Progenitor cell of endocrine pancreas (in vitro differentiated cells): ENCODE results near the gene PEAK3. TPM values are rescaled to one million over a fixed set of nuclear protein-coding genes. Genes with fewer than 3 reads are reported as not detected.
"Not testable (repeated sequence)": the region's sequence is repeated elsewhere in the genome, so short reads cannot be mapped to it uniquely, and the experiment has no call there.

Experiments used
- DNase-seq: peaks from one replicate; pipeline ENCODE4 v3.0.0; 2021; ENCODE audit warnings: low spot score; ENCODE audit not compliant: unreplicated experiment
- H3K27ac Mint-ChIP-seq: 2 replicates; pipeline ENCODE4 v1.8.0; 2021; ENCODE audit warnings: mild to moderate bottlenecking, moderate library complexity, mixed read lengths
- H3K27me3 Mint-ChIP-seq: 2 replicates; pipeline ENCODE4 v1.8.0; 2021; ENCODE audit warnings: mixed read lengths
- H3K36me3 Mint-ChIP-seq: 2 replicates; pipeline ENCODE4 v1.8.0; 2022; ENCODE audit warnings: mixed read lengths; ENCODE audit not compliant: insufficient read depth
- H3K4me1 Mint-ChIP-seq: 2 replicates; pipeline ENCODE4 v1.8.0; 2021; ENCODE audit warnings: low read depth, mixed read lengths
- H3K4me3 Mint-ChIP-seq: 2 replicates; pipeline ENCODE4 v1.8.0; 2021; ENCODE audit warnings: low read depth, mild to moderate bottlenecking, moderate library complexity, mixed read lengths
- H3K9me3 Mint-ChIP-seq: 2 replicates; pipeline ENCODE4 v1.8.0; 2021; ENCODE audit warnings: low read depth, mixed read lengths
- total RNA-seq: library from RNA; stranded (reverse); gene quantifications from 2 replicates; pipeline ENCODE4 v1.2.1, GENCODE V29; 2021
- TF ChIP-seq, protein P1 (sequence below): fragments of 200-600 bp; sonication (generic); IDR thresholded peaks from one replicate; pipeline ENCODE4 v1.5.0; 2021; ENCODE audit warnings: antibody characterized with exemption, mild to moderate bottlenecking; ENCODE audit not compliant: unreplicated experiment

The PEAK3 gene
- total RNA-seq, 1 donor from 2014 or later, result not detected

DNA sequence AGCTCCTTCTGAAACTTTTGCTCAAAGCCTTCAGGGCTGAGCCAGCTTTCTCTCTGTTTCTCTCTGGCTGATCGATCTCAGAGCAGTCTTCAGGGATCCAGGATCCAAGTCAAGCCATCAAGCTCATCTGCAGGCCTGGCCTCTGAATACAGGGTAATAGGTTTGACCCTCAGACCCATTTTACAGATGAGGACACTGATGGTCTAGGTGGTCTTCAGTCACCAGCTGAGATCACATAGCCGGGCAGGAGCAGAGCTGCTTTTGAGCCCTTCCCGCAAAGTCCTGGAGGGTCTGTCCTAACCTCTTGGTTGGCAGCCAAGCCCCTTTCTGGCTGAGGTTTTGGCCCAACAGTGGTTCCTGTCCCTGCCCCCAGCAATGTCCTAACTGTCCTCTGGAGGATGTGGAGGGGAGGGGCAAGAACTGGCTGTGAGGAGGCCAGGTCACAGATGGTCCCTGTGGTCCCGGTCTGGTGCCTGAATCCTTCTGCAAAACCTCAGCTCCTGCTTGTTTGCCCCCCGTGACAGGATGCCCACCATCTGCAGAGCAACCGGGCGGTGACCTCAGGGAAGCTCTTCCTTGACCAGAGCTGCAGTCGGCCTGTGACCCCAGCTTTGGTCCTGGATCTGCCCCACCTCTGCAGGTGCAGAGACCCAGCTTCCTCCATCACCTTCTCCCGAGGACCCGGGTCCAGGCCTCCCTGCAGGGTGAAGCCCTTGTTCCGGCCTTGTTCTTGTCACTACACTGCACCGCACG, 5.8 kb upstream of the PEAK3 start:
- no peak overlapping the region for H3K4me3 Mint-ChIP-seq
- no peak overlapping the region for H3K27ac Mint-ChIP-seq
- H3K4me1 Mint-ChIP-seq, result peaks cover 3% of the 10 kb centered on the region
- no peaks in the 10 kb centered on the region for H3K9me3 Mint-ChIP-seq
- no peaks in the 10 kb centered on the region for H3K36me3 Mint-ChIP-seq
- TF ChIP-seq, protein P1, sequence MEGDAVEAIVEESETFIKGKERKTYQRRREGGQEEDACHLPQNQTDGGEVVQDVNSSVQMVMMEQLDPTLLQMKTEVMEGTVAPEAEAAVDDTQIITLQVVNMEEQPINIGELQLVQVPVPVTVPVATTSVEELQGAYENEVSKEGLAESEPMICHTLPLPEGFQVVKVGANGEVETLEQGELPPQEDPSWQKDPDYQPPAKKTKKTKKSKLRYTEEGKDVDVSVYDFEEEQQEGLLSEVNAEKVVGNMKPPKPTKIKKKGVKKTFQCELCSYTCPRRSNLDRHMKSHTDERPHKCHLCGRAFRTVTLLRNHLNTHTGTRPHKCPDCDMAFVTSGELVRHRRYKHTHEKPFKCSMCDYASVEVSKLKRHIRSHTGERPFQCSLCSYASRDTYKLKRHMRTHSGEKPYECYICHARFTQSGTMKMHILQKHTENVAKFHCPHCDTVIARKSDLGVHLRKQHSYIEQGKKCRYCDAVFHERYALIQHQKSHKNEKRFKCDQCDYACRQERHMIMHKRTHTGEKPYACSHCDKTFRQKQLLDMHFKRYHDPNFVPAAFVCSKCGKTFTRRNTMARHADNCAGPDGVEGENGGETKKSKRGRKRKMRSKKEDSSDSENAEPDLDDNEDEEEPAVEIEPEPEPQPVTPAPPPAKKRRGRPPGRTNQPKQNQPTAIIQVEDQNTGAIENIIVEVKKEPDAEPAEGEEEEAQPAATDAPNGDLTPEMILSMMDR, result no peak
- peaks cover 58% of the 10 kb centered on the region for H3K27me3 Mint-ChIP-seq
- DNase-seq, result no peak

DNA sequence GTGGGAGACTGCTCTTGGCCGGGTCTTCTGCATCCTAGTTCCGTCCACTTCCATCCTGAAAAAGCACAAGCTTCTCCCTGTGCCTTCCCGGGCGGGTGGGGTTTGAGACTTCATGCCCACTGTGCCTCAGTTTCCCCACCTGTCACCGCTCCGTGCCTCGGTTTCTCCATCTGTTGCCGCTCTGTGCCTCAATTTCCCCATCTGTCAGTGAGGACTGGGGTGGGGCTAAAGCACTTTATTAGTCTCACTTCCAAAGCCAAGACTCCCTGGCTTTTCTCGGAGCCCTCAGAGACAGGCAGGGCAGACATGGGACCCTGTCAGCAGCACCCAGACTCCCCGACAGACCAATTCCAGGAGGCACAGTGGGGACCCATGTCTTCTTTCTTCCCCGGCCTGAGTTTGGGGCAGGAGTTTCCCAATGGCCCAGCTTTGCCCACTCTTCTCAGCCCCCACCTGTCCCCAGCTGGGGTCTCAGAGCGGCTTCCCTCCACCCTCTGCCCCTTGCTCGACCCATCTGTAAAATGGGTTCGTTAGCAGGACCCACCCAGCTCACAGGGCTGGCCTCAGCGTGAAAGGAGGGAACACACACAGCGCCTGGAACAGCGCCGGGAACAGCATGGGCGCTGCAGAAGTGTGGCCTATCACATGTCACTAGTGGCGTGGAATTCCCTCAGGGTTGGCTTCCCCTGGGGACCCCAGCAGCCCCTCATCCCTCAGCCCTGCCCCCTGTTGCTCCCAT, 4.6 kb upstream of the PEAK3 start:
- TF ChIP-seq, protein P1, result no peak
- Mint-ChIP-seq H3K36me3 (no peaks in the 10 kb centered on the region), H3K27ac (no peak overlapping the region), H3K4me3 (no peak overlapping the region), H3K4me1 (peaks cover 5% of the 10 kb centered on the region), H3K9me3 (no peaks in the 10 kb centered on the region), H3K27me3 (peaks cover 62% of the 10 kb centered on the region)
- DNase-seq, result no peak

DNA sequence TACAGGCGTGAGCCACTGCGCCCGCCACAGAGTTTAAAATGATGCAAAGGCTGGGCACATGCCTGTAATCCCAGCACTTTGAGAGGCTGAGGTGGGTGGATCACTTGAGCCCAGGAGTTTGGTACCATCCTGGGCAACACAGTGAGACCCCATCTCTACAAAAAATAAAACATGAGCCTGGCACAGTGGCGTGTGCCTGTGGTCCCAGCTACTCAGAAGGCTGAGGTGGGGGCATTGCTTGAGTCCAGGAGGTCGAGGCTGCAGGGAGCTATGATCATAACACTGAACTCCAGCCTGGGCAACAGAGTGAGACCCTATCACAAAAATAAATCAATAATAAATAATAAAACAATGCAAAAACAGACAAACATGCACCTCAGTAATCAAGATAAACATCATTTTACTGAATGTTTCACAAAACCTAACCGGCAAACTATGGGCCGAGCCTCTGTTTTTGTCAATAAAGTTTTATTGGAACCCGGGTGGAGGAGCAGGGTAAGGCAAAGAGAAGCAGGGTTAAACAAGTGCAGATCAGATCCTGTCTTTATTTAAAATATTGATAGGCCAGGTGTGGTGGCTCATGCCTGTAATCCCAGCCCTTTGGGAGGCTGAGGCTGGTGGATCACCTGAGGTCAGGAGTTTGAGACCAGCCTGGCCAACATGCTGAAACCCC, 2.0 kb upstream of the PEAK3 start:
- TF ChIP-seq, protein P1, result no peak
- Mint-ChIP-seq H3K36me3 (no peaks in the 10 kb centered on the region), H3K27me3 (peaks cover 47% of the 10 kb centered on the region), H3K27ac (no peak overlapping the region), H3K4me3 (no peak overlapping the region), H3K9me3 (no peaks in the 10 kb centered on the region), H3K4me1 (peaks cover 4% of the 10 kb centered on the region)
- DNase-seq, result no peak

DNA sequence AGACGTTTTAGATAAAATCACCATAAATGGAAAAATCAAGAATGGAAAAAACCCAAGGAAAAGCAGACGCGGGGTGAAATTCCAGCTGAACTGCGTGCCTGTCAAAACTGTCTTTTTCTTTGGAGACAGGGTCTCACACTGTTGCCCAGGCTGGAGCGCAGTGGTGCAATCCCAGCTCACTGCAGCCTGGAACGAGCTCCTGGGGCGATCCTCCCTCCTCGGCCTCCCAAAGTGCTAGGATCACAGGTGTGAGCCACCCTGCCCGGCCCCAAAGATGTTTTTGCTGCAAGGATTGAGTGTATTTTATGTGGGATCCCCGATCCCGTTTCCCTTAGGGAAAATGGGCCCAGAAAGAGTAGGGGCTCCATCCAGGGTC, 875 bp upstream of the PEAK3 start:
- TF ChIP-seq, protein P1, result no peak
- H3K27ac Mint-ChIP-seq, result no peak overlapping the region
- DNase-seq, result no peak
- no peak overlapping the region for H3K4me3 Mint-ChIP-seq
- no peaks in the 10 kb centered on the region for H3K9me3 Mint-ChIP-seq
- H3K36me3 Mint-ChIP-seq, result no peaks in the 10 kb centered on the region
- peaks cover 36% of the 10 kb centered on the region for H3K27me3 Mint-ChIP-seq
- peaks cover 2% of the 10 kb centered on the region for H3K4me1 Mint-ChIP-seq

DNA sequence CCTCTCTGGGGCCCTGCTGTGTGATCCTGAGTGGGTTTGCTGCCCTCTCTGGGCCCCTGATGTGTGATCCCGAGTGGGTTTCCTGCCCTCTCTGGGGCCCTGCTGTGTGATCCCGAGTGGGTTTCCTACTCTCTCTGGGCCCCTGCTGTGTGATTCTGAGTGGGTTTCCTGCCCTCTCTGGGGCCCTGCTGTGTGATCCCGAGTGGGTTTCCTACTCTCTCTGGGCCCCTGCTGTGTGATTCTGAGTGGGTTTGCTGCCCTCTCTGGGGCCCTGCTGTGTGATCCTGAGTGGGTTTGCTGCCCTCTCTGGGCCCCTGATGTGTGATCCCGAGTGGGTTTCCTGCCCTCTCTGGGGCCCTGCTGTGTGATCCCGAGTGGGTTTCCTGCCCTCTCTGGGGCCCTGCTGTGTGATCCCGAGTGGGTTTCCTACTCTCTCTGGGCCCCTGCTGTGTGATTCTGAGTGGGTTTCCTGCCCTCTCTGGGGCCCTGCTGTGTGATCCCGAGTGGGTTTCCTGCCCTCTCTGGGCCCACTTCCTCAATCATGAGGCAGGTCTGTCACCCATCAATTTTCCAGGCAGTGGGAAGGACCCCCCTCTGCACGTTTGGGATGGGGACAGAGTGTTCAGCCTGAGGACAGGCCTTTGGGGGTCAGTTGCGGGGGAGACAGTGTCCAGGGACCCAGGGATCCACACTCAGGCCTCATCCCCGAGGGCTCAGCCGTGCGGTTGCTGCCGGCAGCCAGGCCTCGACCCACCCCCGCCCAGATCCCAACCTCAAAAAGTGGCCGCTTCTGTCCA, 512 bp downstream of the PEAK3 start:
- not testable (repeated sequence) for DNase-seq, H3K9me3 Mint-ChIP-seq, H3K4me1 Mint-ChIP-seq, H3K27ac Mint-ChIP-seq, H3K4me3 Mint-ChIP-seq, H3K36me3 Mint-ChIP-seq
- H3K27me3 Mint-ChIP-seq, result peaks cover 26% of the 10 kb centered on the region
